NCI-H146 treated with DMSO at 0.1 percent for 48 hours (cell line): ENCODE results near the gene MYBBP1A.
"Not testable (repeated sequence)": the region's sequence is repeated elsewhere in the genome, so short reads cannot be mapped to it uniquely, and the experiment has no call there.

Experiments
- DNase-seq: peaks from one replicate; lab custom pipeline; 2025; ENCODE audit not compliant: unreplicated experiment; lab: John Stamatoyannopoulos, UW

MYBBP1A gene

GRCh38 chr17:4588898-4589625 lies 33.9 kb upstream of the MYBBP1A start:
- DNase-seq = no peak

GRCh38 chr17:4588391-4588790 lies 33.2 kb upstream of the MYBBP1A start:
- DNase-seq = no peak

- DNase-seq = no peak
Observed at GRCh38 chr17:4587803-4588202, 32.6 kb upstream of the MYBBP1A start.

GRCh38 chr17:4587195-4587594 lies 32.0 kb upstream of the MYBBP1A start:
- DNase-seq = no peak

- DNase-seq = no peak
Observed at GRCh38 chr17:4586043-4586442, 30.9 kb upstream of the MYBBP1A start.

- no peak for DNase-seq
Observed at GRCh38 chr17:4585638-4585994, 30.4 kb upstream of the MYBBP1A start.

GRCh38 chr17:4584917-4585637 lies 29.9 kb upstream of the MYBBP1A start:
- DNase-seq = no peak

- DNase-seq = no peak
Observed at GRCh38 chr17:4584101-4584916, 29.1 kb upstream of the MYBBP1A start, which contains the start of gene SMTNL2. Gene SMTNL2 (plus strand): TSS chr17:4584529. CDS start chr17:4584606, 77 bp downstream.

- peak; percentile 25 for DNase-seq
Observed at GRCh38 chr17:4583782-4584100, 28.6 kb upstream of the MYBBP1A start.

- no peak for DNase-seq
Observed at GRCh38 chr17:4583206-4583605, 28.0 kb upstream of the MYBBP1A start.

- no peak for DNase-seq
Observed at GRCh38 chr17:4582691-4583090, 27.5 kb upstream of the MYBBP1A start.

GRCh38 chr17:4582101-4582501 lies 26.9 kb upstream of the MYBBP1A start:
- DNase-seq = no peak

- DNase-seq = no peak
Observed at GRCh38 chr17:4580291-4580690, 25.1 kb upstream of the MYBBP1A start.

GRCh38 chr17:4579678-4580077 lies 24.5 kb upstream of the MYBBP1A start:
- no peak for DNase-seq

- DNase-seq = not testable (repeated sequence)
Observed at GRCh38 chr17:4578349-4578748, 23.2 kb upstream of the MYBBP1A start.

- no peak for DNase-seq
Observed at GRCh38 chr17:4577386-4577993, 22.3 kb upstream of the MYBBP1A start.

GRCh38 chr17:4576729-4577322 lies 21.6 kb upstream of the MYBBP1A start:
- no peak for DNase-seq

GRCh38 chr17:4576161-4576558 lies 21.0 kb upstream of the MYBBP1A start:
- no peak for DNase-seq

- DNase-seq = no peak
Observed at GRCh38 chr17:4574448-4575045, 19.4 kb upstream of the MYBBP1A start.

- no peak for DNase-seq
Observed at GRCh38 chr17:4573669-4574068, 18.5 kb upstream of the MYBBP1A start.

- DNase-seq = no peak
Observed at GRCh38 chr17:4573115-4573514, 17.9 kb upstream of the MYBBP1A start.
